Erythroblast (primary cell): ENCODE results near the gene AP4M1.

Experiments
- GATA1 ChIP-seq: IDR thresholded peaks from 2 replicates; pipeline ENCODE4 v1.6.1; 2011; ENCODE audit warnings: low read depth, mild to moderate bottlenecking, control low read depth, low read length, moderate library complexity
- POLR2A ChIP-seq: IDR thresholded peaks from 2 replicates; pipeline ENCODE4 v1.6.1; 2011; ENCODE audit warnings: mild to moderate bottlenecking, low read length

DNA sequence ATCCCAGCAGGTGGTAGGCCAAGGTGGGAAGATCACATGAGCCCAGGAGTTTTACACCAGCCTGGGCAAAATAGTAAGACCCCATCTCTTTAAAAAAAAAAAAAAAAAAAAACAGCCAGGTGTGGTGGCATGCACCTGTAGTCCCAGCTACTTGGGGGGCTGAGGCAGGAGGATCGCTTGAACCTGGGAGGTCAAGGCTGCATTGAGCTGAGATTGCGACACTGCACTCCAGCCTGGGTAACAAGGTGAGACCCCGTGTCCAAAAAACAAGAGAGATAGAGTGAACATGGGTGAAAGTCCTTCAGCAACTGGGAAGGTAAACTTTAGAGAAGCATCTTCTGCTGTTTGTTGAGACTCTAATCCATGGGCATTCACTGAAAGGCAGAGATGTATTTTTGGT, 41.0 kb downstream of the AP4M1 start:
- TF ChIP-seq POLR2A (no peak), GATA1 (no peak)
